ENCODE results near the gene SLC35E3.

Gene SLC35E3

GRCh38 chr12:68821357-68822188 lies 75.6 kb downstream of the SLC35E3 start:
- Histone ChIP-seq H3K4me2 (ENCODE audit: low read depth, low read length, poor library complexity, severe bottlenecking) (no peak overlapping the region), H2AFZ (ENCODE audit: low read depth, low read length, severe bottlenecking) (no peak overlapping the region), H3K9me2 (replicated peaks; ENCODE audit: insufficient read depth, low read length) (no peaks in the 10 kb centered on the region), H4K20me1 (ENCODE audit: low read depth, low read length) (peaks cover 15% of the 10 kb centered on the region), H3K27ac (ENCODE audit: low read depth, low read length) (no peak overlapping the region), H3K36me3 (ENCODE audit: low read length) (peaks cover 69% of the 10 kb centered on the region), H3K9ac (ENCODE audit: low read length) (no peak overlapping the region), H3K79me2 (ENCODE audit: insufficient read depth, low read length) (peaks cover 34% of the 10 kb centered on the region), H3K27me3 (ENCODE audit: low read length) (no peaks in the 10 kb centered on the region), H3F3A (ENCODE audit: insufficient read depth) (peaks cover 11% of the 10 kb centered on the region; the same call in 1 of the 2 replicates), H3K9me3 (ENCODE audit: insufficient read depth, low read length) (no peaks in the 10 kb centered on the region), H3K4me3 (ENCODE audit: insufficient read depth, low read length, poor library complexity, severe bottlenecking) (no peak overlapping the region)
- TF ChIP-seq EZH2phosphoT487 (conservative IDR thresholded peaks at IDR 0.05; ENCODE audit: low read length): no peak
- no peak for TF ChIP-seq CTCF (IDR thresholded peaks at IDR 0.05; ENCODE audit: insufficient read depth, low read length, poor library complexity, severe bottlenecking)

GRCh38 chr12:68823696-68824095 lies 77.7 kb downstream of the SLC35E3 start:
- peaks cover 29% of the 10 kb centered on the region for H3K79me2 ChIP-seq (ENCODE audit: insufficient read depth, low read length)
- peaks cover 12% of the 10 kb centered on the region for H4K20me1 ChIP-seq (ENCODE audit: low read depth, low read length)

GRCh38 chr12:68824131-68824530 lies 78.2 kb downstream of the SLC35E3 start:
- H3K9me2 ChIP-seq (replicated peaks; ENCODE audit: insufficient read depth, low read length): no peaks in the 10 kb centered on the region
- H3K9me3 ChIP-seq (ENCODE audit: insufficient read depth, low read length): no peaks in the 10 kb centered on the region
- peaks cover 24% of the 10 kb centered on the region for H3K79me2 ChIP-seq (ENCODE audit: insufficient read depth, low read length)
- H3K4me3 ChIP-seq (ENCODE audit: insufficient read depth, low read length, poor library complexity, severe bottlenecking): no peak overlapping the region
- H3K4me2 ChIP-seq (ENCODE audit: low read depth, low read length, poor library complexity, severe bottlenecking): no peak overlapping the region
- H3K27me3 ChIP-seq (ENCODE audit: low read length): no peaks in the 10 kb centered on the region
- no peak overlapping the region for H2AFZ ChIP-seq (ENCODE audit: low read depth, low read length, severe bottlenecking)
- no peak overlapping the region for H3K27ac ChIP-seq (ENCODE audit: low read depth, low read length)
- peaks cover 74% of the 10 kb centered on the region for H3K36me3 ChIP-seq (ENCODE audit: low read length)
- no peak for TF ChIP-seq CTCF (IDR thresholded peaks at IDR 0.05; ENCODE audit: insufficient read depth, low read length, poor library complexity, severe bottlenecking)
- TF ChIP-seq EZH2phosphoT487 (conservative IDR thresholded peaks at IDR 0.05; ENCODE audit: low read length): no peak
- no peak overlapping the region for H3K9ac ChIP-seq (ENCODE audit: low read length)
- peaks cover 8% of the 10 kb centered on the region for H4K20me1 ChIP-seq (ENCODE audit: low read depth, low read length)
- H3F3A ChIP-seq (ENCODE audit: insufficient read depth): peaks cover 33% of the 10 kb centered on the region

More at GRCh38 chr12:68823696-68824095, 77.7 kb downstream of the SLC35E3 start:
- Histone ChIP-seq H3K9ac (ENCODE audit: low read length) (no peak overlapping the region), H3K9me2 (replicated peaks; ENCODE audit: insufficient read depth, low read length) (no peaks in the 10 kb centered on the region), H3K27me3 (ENCODE audit: low read length) (no peaks in the 10 kb centered on the region), H2AFZ (ENCODE audit: low read depth, low read length, severe bottlenecking) (no peak overlapping the region), H3F3A (ENCODE audit: insufficient read depth) (peaks cover 29% of the 10 kb centered on the region), H3K36me3 (ENCODE audit: low read length) (peaks cover 73% of the 10 kb centered on the region), H3K27ac (ENCODE audit: low read depth, low read length) (no peak overlapping the region), H3K9me3 (ENCODE audit: insufficient read depth, low read length) (no peaks in the 10 kb centered on the region), H3K4me3 (ENCODE audit: insufficient read depth, low read length, poor library complexity, severe bottlenecking) (no peak overlapping the region), H3K4me2 (ENCODE audit: low read depth, low read length, poor library complexity, severe bottlenecking) (no peak overlapping the region)
- TF ChIP-seq EZH2phosphoT487 (conservative IDR thresholded peaks at IDR 0.05; ENCODE audit: low read length) (no peak), CTCF (IDR thresholded peaks at IDR 0.05; ENCODE audit: insufficient read depth, low read length, poor library complexity, severe bottlenecking) (no peak)
